ENCODE data around the gene VRTN. TPM values are rescaled to one million over a fixed set of nuclear protein-coding genes. Genes with fewer than 3 reads are reported as not detected.

Gene VRTN
- total and polyA plus RNA-seq, 5 donors from 2014 or later = not detected

DNA sequence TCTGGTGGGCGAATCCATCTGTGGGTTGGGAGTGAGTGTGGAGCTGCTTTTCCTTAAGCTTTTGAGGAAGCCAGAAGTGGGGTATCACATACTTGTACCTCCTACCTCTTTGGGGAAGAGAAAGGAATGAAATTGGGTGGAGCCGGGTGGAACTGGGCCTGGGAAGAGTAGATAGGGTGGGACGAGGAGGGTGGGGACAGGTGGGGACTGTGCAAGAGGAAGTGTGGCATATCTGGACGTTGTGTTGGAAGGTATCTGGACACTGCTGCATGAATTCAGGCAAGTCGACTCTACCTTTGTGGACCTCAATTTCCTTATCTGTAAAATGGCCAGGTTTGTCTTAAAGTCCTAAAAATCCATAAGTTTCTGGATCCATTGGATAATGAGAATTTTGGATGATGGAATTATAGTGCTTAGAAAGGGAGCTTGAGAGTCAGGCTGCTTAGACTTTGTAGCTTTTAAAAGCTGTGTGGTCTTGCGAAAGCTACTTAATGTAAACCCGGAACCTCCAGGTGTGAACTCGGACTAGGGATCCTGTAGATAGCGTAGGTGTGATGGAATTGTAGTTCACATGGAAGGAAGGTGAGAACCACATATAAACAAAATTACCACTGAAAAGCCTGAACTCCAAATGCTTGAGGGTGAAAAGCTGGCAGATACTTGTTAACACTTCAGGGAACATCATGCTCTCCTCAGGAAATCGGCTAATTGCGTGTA lies 2.1 kb downstream of the VRTN start:
- Mint-ChIP-seq H3K9me3 (no peaks in the 10 kb centered on the region), H3K27ac (no peak overlapping the region), H3K27me3 (peaks cover 26% of the 10 kb centered on the region), H3K4me1 (no peaks in the 10 kb centered on the region), H3K36me3 (no peaks in the 10 kb centered on the region), H3K4me3 (no peak overlapping the region)
- ATAC-seq (ENCODE audit: low read depth in 2 of 2) (no peak), DNase-seq (no peak)
- Histone ChIP-seq H3K36me3 (ENCODE audit: control insufficient read depth, insufficient read depth, low read length) (no peaks in the 10 kb centered on the region), H3K27ac (ENCODE audit: insufficient read depth, low read length, poor library complexity, severe bottlenecking) (no peak overlapping the region), H3K27me3 (ENCODE audit: control insufficient read depth, insufficient read depth, low read length) (peaks cover 2% of the 10 kb centered on the region), H3K4me3 (ENCODE audit: low read depth, low read length) (no peak overlapping the region), H3K4me1 (ENCODE audit: control insufficient read depth, insufficient read depth, low read length, poor library complexity, severe bottlenecking) (no peaks in the 10 kb centered on the region), H3K9me3 (ENCODE audit: control insufficient read depth in 2 of 2, low read length in 2 of 2) (no peaks in the 10 kb centered on the region)

DNA sequence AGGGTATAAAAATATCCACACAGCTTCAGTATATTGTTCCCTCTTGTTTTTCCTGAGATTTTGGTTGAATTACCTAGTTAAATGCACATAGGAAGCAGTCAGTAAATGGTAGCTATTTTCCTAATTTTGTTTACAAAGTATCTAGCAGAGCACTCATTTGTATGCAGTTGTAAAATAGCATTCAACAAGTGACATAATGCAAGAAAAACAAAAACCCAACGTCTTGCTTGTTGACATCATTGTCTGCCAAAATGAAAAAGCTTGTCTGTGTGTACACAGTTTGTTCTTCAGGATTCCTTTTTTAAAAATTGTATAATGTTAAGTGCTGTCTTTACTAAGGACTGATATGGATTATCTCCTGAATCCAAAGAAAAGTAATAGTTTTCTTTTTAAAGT lies 2.7 kb downstream of the VRTN start:
- no peak overlapping the region for H3K27ac ChIP-seq (ENCODE audit: insufficient read depth, low read length, poor library complexity, severe bottlenecking)
- no peak overlapping the region for H3K4me3 ChIP-seq (ENCODE audit: low read depth, low read length)
- no peaks in the 10 kb centered on the region for H3K9me3 ChIP-seq (ENCODE audit: control insufficient read depth in 2 of 2, low read length in 2 of 2)
- H3K27me3 ChIP-seq (ENCODE audit: control insufficient read depth, insufficient read depth, low read length) = peaks cover 2% of the 10 kb centered on the region
- H3K36me3 ChIP-seq (ENCODE audit: control insufficient read depth, insufficient read depth, low read length) = no peaks in the 10 kb centered on the region
- Mint-ChIP-seq H3K4me3 (no peak overlapping the region), H3K27ac (no peak overlapping the region), H3K36me3 (no peaks in the 10 kb centered on the region), H3K9me3 (no peaks in the 10 kb centered on the region), H3K27me3 (peaks cover 26% of the 10 kb centered on the region), H3K4me1 (no peaks in the 10 kb centered on the region)
- H3K4me1 ChIP-seq (ENCODE audit: control insufficient read depth, insufficient read depth, low read length, poor library complexity, severe bottlenecking) = no peaks in the 10 kb centered on the region
- no peak for DNase-seq
- no peak for ATAC-seq (ENCODE audit: low read depth in 2 of 2)

DNA sequence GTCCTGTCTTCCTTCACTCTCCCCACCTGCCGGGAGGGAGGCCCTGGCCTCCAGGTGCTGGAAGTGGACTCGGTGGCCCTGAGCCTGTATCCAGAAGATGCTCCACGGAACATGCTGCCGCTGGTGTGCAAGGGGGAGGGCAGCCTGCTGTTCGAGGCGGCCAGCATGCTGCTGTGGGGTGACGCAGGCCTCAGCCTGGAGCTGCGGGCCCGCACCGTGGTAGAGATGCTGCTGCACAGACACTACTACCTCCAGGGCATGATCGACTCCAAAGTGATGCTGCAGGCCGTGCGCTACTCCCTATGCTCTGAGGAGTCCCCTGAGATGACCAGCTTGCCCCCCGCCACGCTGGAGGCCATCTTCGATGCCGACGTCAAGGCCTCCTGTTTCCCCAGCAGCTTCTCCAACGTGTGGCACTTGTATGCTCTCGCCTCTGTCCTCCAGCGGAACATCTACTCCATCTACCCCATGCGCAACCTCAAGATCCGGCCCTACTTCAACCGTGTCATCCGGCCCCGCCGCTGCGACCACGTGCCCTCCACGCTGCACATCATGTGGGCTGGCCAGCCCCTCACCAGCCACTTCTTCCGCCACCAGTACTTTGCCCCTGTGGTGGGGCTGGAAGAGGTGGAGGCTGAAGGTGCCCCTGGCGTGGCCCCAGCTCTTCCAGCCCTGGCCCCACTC lies 8.8 kb downstream of the VRTN start:
- Mint-ChIP-seq H3K4me3 (no peak overlapping the region), H3K9me3 (no peaks in the 10 kb centered on the region), H3K4me1 (peaks cover 0 to under 1% (median 0%) of the 10 kb centered on the region in 4 donors), H3K27me3 (peaks cover 5% of the 10 kb centered on the region), H3K27ac (no peak overlapping the region), H3K36me3 (no peaks in the 10 kb centered on the region)
- no peak overlapping the region for H3K27ac ChIP-seq (ENCODE audit: insufficient read depth, low read length, poor library complexity, severe bottlenecking)
- no peak overlapping the region for H3K4me3 ChIP-seq (ENCODE audit: low read depth, low read length)
- ATAC-seq (ENCODE audit: low read depth in 2 of 2) (no peak), DNase-seq (no peak)
- no peaks in the 10 kb centered on the region for H3K27me3 ChIP-seq (ENCODE audit: control insufficient read depth, insufficient read depth, low read length)
- no peaks in the 10 kb centered on the region for H3K9me3 ChIP-seq (ENCODE audit: control insufficient read depth in 2 of 2, low read length in 2 of 2)
- no peaks in the 10 kb centered on the region for H3K4me1 ChIP-seq (ENCODE audit: control insufficient read depth, insufficient read depth, low read length, poor library complexity, severe bottlenecking)
- H3K36me3 ChIP-seq (ENCODE audit: control insufficient read depth, insufficient read depth, low read length) = no peaks in the 10 kb centered on the region

DNA sequence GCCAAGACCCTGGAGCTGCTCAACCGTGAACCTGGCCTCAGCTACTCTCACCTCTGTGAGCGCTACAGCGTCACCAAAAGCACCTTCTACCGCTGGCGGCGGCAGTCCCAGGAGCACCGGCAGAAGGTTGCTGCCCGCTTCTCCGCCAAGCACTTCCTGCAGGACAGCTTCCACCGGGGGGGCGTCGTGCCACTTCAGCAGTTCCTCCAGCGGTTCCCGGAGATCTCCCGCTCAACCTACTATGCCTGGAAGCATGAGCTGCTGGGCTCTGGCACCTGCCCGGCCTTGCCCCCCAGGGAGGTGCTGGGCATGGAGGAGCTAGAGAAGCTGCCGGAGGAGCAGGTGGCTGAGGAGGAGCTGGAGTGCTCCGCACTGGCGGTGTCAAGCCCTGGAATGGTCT lies 9.3 kb downstream of the VRTN start:
- Mint-ChIP-seq H3K4me3 (no peak overlapping the region), H3K9me3 (no peaks in the 10 kb centered on the region)
- H3K4me3 ChIP-seq (ENCODE audit: low read depth, low read length) = no peak overlapping the region

DNA sequence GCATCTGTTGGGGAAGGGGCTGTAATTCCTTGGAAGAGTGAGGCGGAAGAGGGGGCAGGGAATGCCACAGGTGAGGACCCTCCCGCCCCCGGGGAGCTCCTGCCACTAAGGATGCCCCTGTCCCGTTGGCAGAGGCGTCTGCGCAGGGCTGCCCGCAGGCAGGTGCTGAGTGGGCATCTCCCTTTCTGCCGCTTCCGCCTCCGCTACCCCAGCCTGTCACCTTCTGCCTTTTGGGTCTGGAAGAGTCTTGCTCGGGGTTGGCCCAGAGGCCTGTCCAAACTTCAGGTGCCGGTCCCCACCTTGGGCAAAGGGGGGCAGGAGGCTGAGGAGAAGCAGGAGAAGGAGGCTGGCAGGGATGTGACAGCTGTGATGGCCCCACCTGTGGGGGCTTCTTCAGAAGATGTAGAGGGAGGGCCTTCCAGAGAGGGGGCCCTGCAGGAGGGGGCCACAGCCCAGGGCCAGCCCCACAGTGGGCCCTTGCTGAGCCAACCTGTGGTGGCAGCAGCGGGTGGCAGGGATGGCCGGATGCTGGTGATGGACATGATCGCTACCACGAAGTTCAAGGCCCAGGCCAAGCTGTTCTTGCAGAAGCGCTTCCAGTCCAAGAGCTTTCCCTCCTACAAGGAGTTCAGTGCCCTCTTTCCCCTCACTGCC lies 10.0 kb downstream of the VRTN start:
- Histone ChIP-seq H3K9me3 (ENCODE audit: control insufficient read depth in 2 of 2, low read length in 2 of 2) (no peaks in the 10 kb centered on the region), H3K27ac (ENCODE audit: insufficient read depth, low read length, poor library complexity, severe bottlenecking) (no peak overlapping the region), H3K4me3 (ENCODE audit: low read depth, low read length) (no peak overlapping the region), H3K27me3 (ENCODE audit: control insufficient read depth, insufficient read depth, low read length) (peaks cover 6% of the 10 kb centered on the region), H3K4me1 (ENCODE audit: control insufficient read depth, insufficient read depth, low read length, poor library complexity, severe bottlenecking) (peaks cover 3% of the 10 kb centered on the region), H3K36me3 (ENCODE audit: control insufficient read depth, insufficient read depth, low read length) (no peaks in the 10 kb centered on the region)
- DNase-seq (no peak), ATAC-seq (ENCODE audit: low read depth in 2 of 2) (no peak)
- Mint-ChIP-seq H3K9me3 (no peaks in the 10 kb centered on the region), H3K4me3 (no peak overlapping the region), H3K27me3 (peaks cover 14% of the 10 kb centered on the region), H3K4me1 (peaks cover 0 to 5% (median 0%) of the 10 kb centered on the region in 4 donors), H3K36me3 (no peaks in the 10 kb centered on the region), H3K27ac (no peak overlapping the region)

More for the DNA sequence above, 9.3 kb downstream of the VRTN start:
- H3K9me3 ChIP-seq (ENCODE audit: control insufficient read depth in 2 of 2, low read length in 2 of 2) = no peaks in the 10 kb centered on the region
- peaks cover 2% of the 10 kb centered on the region for H3K4me1 ChIP-seq (ENCODE audit: control insufficient read depth, insufficient read depth, low read length, poor library complexity, severe bottlenecking)
- Mint-ChIP-seq H3K36me3 (no peaks in the 10 kb centered on the region), H3K4me1 (peaks cover 0 to 5% (median 0%) of the 10 kb centered on the region in 4 donors), H3K27me3 (peaks cover 10% of the 10 kb centered on the region), H3K27ac (no peak overlapping the region)
- no peak overlapping the region for H3K27ac ChIP-seq (ENCODE audit: insufficient read depth, low read length, poor library complexity, severe bottlenecking)
- ATAC-seq (ENCODE audit: low read depth in 2 of 2) = no peak
- DNase-seq = no peak
- no peaks in the 10 kb centered on the region for H3K36me3 ChIP-seq (ENCODE audit: control insufficient read depth, insufficient read depth, low read length)
- peaks cover 1% of the 10 kb centered on the region for H3K27me3 ChIP-seq (ENCODE audit: control insufficient read depth, insufficient read depth, low read length)

DNA sequence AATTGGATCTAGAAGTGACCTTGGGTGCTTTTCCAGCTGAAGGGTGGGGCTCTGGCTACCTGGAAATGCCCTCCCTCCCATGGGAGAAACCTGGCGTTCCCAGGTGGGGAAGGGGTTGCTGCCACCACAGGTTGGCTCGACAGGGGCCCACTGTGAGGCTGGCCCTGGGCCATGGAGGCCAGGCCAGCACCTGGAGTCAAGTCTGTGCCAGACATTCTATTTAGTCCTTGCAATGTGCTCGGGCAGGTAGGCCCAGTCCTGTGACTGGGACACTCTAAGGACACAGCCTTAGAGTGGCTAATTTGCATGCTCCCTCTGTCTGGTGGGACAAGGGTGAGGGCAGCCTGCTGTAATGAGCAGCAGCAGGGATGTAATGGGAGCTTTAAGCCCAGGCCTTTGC lies 11.9 kb downstream of the VRTN start:
- no peaks in the 10 kb centered on the region for H3K36me3 Mint-ChIP-seq
- H3K4me3 Mint-ChIP-seq = no peak overlapping the region
- H3K4me1 Mint-ChIP-seq = peaks cover 0 to 5% (median 0%) of the 10 kb centered on the region in 4 donors

DNA sequence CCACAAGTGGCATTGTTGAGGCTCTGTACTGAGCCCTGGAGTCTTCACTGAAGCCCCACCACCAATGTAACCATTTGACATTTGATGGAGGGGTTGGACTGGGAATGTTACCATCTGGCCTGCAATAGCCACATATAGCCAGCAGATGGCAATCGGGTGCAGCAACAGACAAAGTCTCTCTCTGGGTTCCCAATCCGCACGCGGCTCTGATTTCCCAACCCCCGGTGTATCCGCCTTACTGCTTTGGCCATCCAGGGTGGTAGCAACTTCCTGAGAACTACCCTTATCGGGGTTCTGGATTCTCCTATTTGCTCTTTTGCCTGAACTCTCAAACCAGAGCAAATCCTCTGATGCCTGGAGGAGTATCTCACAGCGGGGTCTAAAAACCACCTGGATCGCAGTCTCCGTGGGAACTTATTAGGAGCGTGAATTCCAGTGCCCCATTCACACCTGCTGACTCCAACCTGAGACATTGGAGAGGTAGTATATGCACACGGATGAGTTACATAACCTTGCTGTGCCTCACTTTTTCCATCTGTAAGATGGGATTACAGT lies 14.2 kb downstream of the VRTN start:
- no peaks in the 10 kb centered on the region for H3K36me3 ChIP-seq (ENCODE audit: control insufficient read depth, insufficient read depth, low read length)
- Mint-ChIP-seq H3K4me3 (no peak overlapping the region), H3K27ac (peak overlapping the region in 1 of 3 donors; percentile 96), H3K9me3 (peaks cover 0 to 2% (median 0%) of the 10 kb centered on the region in 7 donors), H3K27me3 (peaks cover 20% of the 10 kb centered on the region), H3K4me1 (peaks cover 0 to 5% (median 0%) of the 10 kb centered on the region in 4 donors), H3K36me3 (no peaks in the 10 kb centered on the region)
- no peaks in the 10 kb centered on the region for H3K9me3 ChIP-seq (ENCODE audit: control insufficient read depth in 2 of 2, low read length in 2 of 2)
- ATAC-seq (ENCODE audit: low read depth in 2 of 2) (peak; percentile 46 to 47), DNase-seq (peak; percentile 37 to 62 (median 51))
- H3K27me3 ChIP-seq (ENCODE audit: control insufficient read depth, insufficient read depth, low read length) = peaks cover 6% of the 10 kb centered on the region
- peaks cover 3% of the 10 kb centered on the region for H3K4me1 ChIP-seq (ENCODE audit: control insufficient read depth, insufficient read depth, low read length, poor library complexity, severe bottlenecking)
- H3K4me3 ChIP-seq (ENCODE audit: low read depth, low read length) = no peak overlapping the region
- H3K27ac ChIP-seq (ENCODE audit: insufficient read depth, low read length, poor library complexity, severe bottlenecking) = no peak overlapping the region

More for the DNA sequence above, 11.9 kb downstream of the VRTN start:
- peaks cover 0 to 2% (median 0%) of the 10 kb centered on the region in 7 donors for H3K9me3 Mint-ChIP-seq
- no peak overlapping the region for H3K27ac Mint-ChIP-seq
- no peaks in the 10 kb centered on the region for H3K9me3 ChIP-seq (ENCODE audit: control insufficient read depth in 2 of 2, low read length in 2 of 2)
- DNase-seq (no peak), ATAC-seq (ENCODE audit: low read depth in 2 of 2) (no peak)
- H3K27ac ChIP-seq (ENCODE audit: insufficient read depth, low read length, poor library complexity, severe bottlenecking) = no peak overlapping the region
- no peak overlapping the region for H3K4me3 ChIP-seq (ENCODE audit: low read depth, low read length)
- H3K27me3 ChIP-seq (ENCODE audit: control insufficient read depth, insufficient read depth, low read length) = peaks cover 6% of the 10 kb centered on the region
- H3K4me1 ChIP-seq (ENCODE audit: control insufficient read depth, insufficient read depth, low read length, poor library complexity, severe bottlenecking) = peaks cover 3% of the 10 kb centered on the region
- peaks cover 20% of the 10 kb centered on the region for H3K27me3 Mint-ChIP-seq
- H3K36me3 ChIP-seq (ENCODE audit: control insufficient read depth, insufficient read depth, low read length) = no peaks in the 10 kb centered on the region
